Stimulated activated CD8-positive, alpha-beta memory T cell treated with anti-CD3 and anti-CD28 coated beads, Interleukin-7, amount 100 ng/mL, for 4 hours (primary cell): ENCODE data around the gene KBTBD3.
"Not testable (repeated sequence)": the region's sequence is repeated elsewhere in the genome, so short reads cannot be mapped to it uniquely, and the experiment has no call there.

Source experiments
- DNase-seq, 2 donors: peaks; one replicate each; pipeline ENCODE4 v3.0.0-alpha.2; 2020; ENCODE audit warnings: low read depth in 2 of 2

Gene KBTBD3

DNA sequence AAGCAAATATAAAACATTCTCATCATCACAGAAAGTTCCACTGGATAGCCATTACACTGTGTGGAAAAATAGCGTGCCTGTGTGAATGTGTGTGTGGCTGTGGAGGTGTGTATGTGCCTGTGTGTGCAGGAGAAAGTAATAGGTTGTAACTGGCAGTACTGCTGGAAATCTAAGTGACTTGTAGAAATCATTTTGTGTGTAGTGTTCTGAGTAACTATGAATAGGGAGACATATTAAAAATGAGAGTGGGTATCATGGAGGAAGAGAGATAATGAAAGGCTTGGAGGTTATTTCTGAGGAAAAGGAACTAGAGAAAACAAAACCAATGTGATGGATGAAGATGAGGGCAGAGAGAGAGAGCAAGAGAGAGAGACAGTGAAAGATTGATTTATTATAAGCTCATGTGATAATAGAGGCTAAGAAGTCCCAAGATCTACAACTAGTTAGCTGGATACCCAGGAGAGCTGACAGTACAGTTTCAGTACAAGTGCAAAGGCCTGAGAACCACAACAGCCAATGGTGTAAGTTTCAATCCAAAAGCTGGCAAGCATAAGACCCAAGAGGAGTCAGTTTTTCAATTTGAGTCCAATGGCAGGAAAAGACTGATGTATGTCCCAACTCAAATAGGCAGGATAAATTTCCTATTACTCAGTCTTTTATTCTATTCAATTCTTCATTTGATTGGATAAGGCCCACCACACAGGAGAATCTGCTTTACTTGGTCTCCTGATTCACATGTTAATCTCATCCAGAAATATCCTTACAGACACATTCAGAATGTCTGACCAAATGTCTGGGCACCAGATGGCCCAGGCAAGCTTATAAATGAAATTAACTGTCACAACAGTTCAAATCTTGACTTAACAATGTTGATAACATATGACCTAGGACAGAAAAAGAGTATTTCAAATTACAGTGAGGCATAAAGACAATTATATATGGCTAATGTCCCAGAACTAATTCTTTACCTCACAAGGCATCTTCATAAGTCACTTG, 14.9 kb downstream of the KBTBD3 start:
- DNase-seq: no peak

DNA sequence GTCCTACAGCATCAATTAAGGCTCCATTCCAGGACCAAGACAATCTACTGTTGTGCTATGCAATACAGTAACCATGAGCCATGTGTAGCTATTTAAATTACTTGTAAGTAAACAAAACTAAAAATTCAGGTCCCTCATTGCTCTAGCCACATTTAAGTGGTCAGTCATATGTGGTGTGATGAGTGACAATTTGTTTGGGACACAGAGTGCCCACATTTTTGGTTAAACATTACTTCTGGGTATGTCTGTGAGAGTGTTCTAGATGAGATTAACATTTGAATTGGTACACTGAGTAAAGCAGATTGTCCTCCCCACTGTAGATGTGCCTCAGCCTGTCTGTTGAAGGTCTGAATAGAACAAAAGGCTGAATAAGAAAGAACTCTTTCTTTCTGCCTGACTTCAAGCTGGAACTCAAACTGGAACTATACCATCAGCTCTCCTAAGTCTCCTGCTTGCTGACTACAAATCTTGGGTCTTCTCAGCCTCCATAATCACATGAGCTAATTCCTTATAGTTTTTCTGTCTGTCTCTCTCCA, 15.8 kb downstream of the KBTBD3 start:
- no peak for DNase-seq

DNA sequence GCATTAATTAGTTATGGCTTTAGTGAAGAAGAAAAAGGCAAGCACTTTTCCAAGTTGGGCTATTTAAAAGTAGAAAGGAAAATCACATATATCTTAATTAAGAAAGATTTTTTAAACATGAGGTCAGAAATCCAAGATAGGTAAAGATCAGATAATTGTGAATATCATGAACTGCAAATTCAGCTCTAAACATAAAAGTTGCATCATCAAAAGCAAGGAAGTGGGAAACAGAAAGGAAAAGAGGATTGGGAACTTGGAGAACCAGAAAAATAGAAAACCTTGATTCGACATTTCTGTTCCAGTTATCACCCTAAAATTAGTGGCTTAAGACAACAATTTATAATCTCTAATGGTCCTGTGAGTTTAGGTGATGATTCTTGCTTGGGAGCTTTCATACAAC, 17.5 kb downstream of the KBTBD3 start:
- no peak for DNase-seq

DNA sequence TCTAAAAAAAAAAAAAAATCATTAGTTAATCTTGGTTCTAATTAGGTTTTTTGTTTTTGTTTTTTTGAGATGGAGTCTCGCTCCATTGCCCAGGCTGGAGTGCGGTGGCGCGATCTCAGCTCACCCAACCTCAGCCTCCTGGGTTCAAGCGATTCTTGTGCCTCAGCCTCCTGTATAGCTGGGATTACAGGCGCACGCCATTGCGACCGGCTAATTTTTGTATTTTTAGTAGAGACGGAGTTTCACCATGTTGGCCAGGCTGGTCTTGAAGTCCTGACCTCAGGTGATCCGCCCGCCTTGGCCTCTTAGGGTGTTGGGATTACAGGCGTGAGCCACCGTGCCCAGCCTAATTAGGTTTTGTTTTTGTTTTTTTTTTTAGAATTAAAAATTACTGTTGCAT, 18.8 kb downstream of the KBTBD3 start:
- not testable (repeated sequence) for DNase-seq

DNA sequence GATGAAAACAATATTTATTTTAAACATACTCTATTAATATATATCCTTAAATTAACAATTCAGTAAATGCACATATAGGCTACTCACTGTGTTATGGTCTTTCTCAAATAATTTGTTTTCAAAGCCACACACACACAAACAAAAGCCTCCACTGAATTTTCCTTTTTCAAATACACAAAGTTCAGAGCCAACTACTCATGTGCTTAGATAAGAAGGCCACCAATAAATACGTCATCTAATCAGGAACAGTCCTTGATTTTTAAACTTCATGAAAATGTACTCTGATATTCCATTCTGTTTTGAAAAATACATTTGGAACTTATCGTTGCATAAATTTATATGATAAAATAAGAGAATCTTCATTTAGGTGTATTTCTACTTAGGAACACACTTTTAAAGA, 26.0 kb downstream of the KBTBD3 start:
- DNase-seq: no peak

DNA sequence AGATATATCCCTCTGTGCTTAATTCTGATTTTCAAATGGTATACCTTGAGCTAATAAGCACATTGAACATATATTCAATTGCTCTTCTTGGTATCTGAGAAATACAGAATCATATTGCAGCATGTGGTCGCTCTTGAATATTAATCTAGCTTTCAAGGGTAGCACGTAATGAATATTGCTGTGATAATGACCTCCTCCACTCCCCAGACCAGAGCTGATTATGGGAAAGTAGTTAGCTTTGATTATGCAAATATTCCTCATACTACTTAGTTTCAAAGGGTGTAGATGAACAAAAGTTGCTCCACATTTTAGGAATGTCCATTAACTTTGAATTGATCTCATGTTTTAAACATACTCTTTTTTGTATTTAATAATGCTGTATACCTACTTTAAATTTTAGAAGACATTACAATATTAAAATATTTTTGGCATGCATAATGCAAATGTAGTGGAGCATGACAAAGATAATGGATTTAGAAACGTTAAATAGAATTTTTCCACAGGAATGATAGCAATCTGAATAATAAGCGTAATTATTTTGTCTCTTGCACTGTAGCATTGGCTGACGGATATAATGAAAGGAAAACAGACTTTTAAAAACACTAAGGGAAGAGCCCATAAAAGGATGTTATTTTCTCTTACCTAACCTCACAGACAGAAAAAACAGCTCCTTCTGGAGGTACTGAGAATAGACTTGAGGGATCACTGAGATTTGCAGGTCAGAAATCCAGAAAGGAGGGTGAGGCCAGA, 27.2 kb downstream of the KBTBD3 start:
- no peak for DNase-seq

DNA sequence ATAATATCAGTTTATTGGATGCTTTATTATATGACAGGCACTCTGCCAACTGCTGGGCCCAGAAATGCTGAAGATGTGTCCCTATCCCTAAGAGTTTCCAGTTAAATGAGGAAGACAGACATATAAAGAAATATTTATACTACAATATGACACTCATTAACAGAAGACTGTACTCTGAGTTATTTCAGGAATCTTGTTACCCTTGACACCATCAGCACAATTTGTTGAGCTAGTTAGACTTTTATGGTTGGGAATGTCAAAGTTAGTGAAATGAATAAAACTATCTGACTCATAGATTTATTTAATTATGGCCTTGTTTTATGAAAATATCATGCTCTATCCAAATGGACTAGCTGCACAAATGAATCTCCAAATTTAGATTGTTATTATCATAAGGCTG, 29.5 kb downstream of the KBTBD3 start:
- no peak for DNase-seq

DNA sequence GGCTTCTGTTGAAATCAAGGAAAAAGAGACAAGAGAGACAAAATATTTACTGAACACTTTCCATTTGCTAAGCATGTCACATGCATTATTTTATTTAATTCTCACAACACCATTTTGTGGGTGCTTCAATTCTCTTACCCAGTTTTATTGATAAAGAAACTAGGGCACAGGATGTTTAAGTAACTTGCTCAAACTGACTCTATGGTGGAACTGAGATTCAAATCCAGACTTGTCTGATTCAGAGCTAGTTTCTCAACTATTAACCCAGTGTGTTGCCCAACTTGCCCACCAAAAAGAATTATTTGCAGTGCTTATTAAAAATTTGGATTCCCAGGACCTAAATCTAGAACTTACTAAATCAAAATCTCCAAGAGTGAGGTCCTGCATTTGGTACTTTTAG, 33.6 kb downstream of the KBTBD3 start:
- DNase-seq: no peak

DNA sequence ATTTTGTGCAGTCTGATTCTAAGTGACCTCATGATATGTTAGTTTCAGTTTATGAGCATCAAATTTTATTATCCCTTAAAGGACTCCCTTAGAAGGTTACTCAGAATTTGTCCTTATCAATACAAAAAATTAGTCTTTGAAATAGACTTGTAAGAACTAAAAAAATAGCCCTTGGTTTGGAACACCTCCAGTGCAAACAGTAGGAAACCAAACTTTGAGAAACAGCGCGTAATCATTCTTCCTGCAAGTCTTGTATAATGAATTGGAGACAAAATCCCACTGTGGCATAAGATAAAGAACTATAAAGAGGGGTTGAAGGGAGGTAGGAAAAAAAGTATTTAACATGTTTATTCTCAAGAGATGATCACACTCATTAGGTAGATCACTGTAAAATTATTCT, 44.3 kb downstream of the KBTBD3 start:
- no peak for DNase-seq

DNA sequence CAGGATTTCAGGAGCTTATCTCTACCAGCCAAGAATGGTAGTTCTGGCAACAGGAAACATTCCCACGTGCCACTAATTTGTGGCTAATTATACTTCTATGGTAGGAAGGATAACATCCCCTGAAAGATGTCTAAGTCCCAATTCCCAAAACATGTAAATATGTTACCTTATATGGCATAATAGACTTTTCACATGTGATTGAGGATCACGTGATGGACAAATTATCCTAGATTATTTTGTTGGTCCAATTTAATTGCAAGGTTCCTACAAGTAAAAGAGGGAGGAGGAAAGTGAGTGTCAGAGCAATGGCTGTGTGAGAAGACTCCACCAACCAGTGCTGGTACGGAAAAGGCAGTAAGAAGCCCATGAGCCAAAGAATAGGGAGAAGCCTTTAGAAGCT, 45.2 kb downstream of the KBTBD3 start:
- DNase-seq: no peak

DNA sequence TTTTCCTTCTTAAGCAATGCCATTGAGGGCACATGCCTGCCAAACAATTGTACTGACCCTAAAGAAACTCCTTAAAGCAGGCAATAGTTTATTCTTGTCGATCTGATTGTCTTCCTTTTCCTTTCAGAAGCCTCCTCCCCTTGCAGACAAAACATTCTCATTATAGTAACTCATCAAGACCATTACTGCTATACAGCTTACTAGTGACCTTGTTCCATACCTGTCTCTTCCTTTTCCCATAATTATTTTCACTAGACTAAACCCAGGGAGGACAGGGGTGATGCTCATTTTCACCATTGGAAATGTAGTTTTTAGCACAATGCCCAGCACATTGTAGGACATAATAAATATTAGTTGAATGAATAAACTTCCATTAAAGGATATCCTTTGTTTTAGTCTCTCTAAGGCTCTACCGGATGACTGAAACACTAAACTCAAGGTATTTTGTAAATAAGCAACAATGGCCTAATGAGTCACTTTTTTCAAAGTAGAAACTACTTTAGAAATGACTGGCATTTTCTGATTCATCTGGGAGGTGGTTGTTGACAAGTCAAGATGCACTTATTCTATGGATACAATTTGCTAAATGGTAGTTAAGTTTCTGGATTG, 45.8 kb downstream of the KBTBD3 start:
- no peak for DNase-seq

DNA sequence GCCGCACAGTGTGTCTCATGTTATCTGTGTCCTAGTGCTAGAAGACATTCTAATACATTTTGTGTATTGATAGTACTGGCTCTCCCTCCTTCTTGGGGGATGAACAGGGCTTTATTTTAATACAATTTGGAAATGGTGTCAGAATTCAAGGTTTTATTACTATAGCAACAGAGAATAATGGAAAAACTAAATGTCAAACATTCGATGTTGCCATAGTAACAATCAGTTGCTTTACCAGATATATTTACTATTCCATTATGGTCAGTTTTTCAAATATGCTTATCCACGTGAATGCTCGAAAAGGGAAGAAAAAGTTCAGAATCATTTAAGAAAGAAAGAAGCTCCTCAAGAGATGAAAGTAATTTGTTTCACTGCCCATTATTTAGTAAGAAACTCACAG, 46.5 kb downstream of the KBTBD3 start:
- DNase-seq: no peak

DNA sequence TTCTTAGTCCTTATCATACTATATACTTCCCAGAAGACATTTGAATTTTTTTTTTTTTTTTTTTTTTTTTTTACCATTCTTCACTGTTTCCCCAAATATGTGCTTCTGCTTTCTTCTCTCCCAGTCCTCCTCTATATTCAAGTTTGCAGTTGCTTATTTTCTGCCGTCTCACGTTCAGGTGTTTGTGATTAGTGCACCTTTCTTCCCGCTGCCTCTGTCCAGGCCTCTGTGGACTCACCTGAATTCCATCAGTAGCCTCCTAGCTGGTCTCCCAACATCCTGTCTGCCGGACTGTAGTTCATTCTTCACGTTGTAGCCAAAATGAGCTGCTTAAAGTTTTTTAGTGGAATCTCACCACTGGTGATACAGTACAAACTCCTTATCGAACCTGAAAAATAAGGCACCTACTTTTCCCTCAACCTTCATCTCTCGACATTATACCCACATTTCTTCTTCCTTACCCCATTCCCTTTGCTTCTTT, 54.3 kb downstream of the KBTBD3 start:
- DNase-seq: no peak

DNA sequence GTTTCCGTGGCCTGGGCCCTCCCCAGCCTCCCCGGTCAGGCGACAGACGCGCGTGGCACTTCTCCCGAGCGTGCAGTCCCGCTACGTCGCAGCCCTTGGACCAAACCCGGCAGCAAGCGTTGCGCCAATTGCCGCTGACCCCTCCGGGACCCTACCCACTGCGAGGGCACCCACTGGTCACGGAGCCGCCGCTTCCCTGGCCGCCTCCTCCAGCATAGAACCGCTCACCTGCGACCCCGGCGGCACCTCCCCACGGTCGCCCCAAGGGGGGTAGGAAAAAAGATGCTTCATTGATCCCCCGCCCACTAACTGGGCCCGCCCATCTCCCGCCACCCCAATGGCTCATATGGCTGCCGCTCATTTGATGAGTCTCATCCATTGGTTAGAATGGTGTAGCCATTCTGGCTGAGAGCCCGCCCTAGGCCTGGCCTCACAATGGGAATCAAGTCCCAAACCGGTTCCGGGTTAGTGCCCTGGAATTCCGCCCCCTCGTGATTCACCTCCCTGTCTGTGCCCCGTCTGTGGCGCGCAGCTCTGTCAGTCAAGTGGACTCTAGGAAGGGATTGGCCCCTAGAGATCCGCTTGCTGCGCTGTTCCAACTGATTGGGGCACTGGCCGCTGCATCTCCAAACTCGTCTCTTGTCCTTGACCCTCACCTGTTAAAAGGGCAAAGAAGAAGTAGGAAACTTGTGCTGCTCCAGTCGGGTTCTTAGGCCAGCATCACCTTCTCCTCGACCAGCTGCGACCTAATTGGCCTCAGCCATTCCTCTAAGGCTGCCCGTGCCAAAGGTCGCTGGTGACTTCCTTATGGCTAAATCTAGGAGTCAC, 55.0 kb downstream of the KBTBD3 start, which contains the start of gene MSANTD4:
MSANTD4 (minus strand) TSS at position 274 of the 828 bp plus-strand sequence. CDS start 11,323 bp downstream, outside the sequence.
- DNase-seq: peak; percentile 93 to 97

DNA sequence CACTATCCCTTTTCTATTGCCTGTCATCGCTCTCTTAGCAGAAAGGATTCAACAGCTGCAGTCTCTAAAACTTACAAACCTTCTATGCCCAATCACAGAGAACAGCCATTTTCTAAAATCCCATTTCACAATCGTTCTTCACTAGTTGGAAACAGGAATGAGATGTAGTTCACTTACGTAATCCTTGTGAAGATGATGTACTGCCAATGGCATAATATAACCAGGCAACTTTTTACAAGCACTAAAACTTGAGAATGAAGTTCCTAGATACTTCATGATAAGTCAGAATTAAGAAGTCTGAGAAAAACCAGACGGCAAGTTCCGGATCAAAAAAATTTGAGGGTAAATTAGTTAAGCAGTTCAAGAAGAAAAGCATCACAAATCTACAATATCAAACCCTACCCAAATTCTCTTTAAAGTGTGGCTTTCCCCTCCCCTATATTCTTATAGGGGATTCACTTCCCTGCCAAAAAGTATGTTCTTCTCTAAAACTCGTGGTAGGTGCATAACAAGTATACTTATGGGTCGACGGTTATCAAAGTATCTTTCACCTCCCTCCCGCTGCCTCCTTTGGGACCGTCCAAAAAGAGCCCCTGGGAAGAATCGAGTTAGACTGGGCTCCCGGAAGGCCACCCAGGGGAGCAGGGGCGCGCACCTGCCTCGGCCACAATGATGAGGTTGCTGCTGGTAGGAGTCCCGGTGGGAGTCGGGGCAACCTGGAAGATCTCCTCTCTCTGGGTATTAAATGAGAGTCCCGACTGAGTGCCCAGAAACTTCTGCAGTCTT, 55.8 kb downstream of the KBTBD3 start:
- no peak for DNase-seq

DNA sequence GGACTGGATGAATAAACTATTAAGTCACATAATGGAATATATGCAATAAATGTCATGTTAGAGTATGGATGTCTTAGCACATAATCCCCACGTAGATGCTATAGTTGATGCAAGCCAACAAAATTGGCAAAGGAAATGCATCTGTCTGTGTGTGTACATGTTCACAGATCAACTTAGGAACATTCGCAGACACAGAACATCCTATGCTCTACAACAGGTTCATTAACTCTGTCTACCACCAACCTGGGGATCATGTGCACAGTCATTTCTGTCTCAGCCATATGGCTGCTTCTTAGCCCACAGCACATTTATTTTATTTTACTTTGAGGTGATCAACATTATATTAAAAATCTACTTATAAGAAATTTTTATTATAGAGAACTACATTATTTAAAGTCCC, 60.1 kb downstream of the KBTBD3 start:
- no peak for DNase-seq

DNA sequence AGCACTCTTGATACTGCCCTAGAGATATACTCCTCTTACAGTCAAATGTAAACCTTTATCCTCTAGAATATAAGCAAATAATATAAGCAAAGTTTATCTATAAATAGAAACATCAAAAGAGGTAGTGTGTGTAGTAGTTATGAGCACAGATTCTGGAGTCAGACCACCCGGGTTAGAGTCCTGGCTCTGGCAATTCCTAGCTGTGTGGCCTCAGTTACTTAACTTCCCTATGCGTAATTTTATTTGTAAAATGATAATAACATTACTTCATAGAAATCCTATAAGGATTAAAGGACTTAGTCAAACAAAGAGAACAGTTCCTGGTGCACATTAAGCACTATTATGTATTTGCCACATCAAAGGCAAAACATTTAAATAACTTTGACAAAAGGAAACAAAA, 62.1 kb downstream of the KBTBD3 start:
- no peak for DNase-seq

DNA sequence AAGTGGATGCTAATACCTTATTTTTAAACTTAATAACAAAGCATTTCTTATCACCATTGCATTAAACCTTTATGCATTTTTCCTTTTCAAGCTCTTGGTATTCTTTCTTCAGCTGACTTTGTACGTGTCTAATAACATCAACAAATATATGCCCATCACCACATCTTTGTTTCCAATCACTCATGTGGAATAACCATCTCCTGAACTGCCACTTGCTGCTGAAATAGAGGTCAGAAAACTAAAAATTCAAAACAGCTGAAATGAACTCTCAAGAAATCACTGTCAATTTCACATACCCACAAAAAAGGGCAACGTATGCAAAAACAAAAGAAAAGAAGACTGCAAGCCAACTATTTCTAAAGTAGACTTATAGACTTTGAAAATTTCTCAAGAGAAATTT, 62.5 kb downstream of the KBTBD3 start:
- DNase-seq: no peak

DNA sequence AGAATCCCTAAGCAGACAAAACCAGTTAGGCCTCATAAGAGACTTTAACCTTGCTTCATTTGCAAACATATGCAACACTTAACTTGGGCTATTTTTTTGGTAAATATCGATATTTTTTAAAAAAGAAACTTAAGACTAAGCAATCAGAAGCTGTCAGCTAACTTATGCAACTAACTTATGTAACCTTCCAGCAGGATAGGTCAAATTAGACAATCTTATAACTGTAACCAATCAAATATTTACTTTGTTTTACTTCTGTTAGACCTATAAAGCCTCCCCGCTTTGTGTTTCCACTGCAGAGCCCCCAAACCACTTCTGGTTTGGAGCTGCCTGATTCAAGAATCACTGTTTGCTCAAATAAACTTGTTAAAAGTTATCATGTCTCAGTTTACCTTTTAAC, 63.1 kb downstream of the KBTBD3 start:
- DNase-seq: no peak

DNA sequence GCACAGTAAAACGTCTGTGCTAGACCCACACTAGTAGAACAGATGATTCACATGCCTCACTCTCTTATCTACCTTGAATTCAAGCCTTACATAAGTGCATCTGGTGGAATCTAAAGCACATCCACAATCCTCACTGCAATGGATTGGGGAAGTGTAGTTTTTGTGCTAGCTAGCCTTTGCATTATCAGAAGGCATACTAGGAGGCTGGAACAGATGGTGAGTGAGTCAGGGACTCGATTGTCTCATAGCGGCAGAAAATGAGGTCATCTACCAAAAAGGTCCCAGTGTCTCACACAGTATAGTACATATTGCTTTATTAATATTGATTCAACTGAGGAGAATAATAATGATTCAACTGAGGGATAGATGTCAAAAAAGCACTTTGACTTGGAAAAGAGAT, 64.4 kb downstream of the KBTBD3 start:
- no peak for DNase-seq
